ENCODE measurements around the gene DLG2.
"Not testable (repeated sequence)": the region's sequence is repeated elsewhere in the genome, so short reads cannot be mapped to it uniquely, and the experiment has no call there.

The DLG2 gene

GRCh38 chr11:84799112-84799511, 828.0 kb downstream of the DLG2 start:
- TF ChIP-seq, protein P1, sequence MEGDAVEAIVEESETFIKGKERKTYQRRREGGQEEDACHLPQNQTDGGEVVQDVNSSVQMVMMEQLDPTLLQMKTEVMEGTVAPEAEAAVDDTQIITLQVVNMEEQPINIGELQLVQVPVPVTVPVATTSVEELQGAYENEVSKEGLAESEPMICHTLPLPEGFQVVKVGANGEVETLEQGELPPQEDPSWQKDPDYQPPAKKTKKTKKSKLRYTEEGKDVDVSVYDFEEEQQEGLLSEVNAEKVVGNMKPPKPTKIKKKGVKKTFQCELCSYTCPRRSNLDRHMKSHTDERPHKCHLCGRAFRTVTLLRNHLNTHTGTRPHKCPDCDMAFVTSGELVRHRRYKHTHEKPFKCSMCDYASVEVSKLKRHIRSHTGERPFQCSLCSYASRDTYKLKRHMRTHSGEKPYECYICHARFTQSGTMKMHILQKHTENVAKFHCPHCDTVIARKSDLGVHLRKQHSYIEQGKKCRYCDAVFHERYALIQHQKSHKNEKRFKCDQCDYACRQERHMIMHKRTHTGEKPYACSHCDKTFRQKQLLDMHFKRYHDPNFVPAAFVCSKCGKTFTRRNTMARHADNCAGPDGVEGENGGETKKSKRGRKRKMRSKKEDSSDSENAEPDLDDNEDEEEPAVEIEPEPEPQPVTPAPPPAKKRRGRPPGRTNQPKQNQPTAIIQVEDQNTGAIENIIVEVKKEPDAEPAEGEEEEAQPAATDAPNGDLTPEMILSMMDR (IDR thresholded peaks at IDR 0.05; ENCODE audit: low read depth, low read length): no peak
- no peak overlapping the region for H3K4me3 ChIP-seq (ENCODE audit: low read depth, low read length)

DNA sequence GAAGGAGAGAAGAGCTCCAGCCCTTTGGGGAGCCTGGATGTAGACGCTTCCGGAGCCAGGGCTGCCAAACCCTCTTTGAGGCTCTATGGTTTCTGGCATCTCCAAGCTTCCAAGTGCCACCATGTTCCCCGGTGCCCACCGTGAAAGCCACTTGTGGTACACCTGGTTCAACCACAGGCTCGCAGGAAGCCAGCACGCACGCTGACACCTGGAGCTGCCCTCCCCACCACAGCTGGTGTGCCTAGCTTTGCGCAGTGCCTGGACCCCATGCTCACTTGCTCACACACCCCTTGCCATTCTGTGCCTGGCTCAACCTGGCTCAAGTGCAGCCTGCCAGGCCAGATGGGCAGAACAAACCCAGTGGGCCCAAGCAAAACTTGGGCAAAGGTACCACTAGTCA, 831.4 kb downstream of the DLG2 start:
- TF ChIP-seq, protein P1 (IDR thresholded peaks at IDR 0.05; ENCODE audit: low read depth, low read length): no peak
- H3K4me3 ChIP-seq (ENCODE audit: low read depth, low read length): no peak overlapping the region

DNA sequence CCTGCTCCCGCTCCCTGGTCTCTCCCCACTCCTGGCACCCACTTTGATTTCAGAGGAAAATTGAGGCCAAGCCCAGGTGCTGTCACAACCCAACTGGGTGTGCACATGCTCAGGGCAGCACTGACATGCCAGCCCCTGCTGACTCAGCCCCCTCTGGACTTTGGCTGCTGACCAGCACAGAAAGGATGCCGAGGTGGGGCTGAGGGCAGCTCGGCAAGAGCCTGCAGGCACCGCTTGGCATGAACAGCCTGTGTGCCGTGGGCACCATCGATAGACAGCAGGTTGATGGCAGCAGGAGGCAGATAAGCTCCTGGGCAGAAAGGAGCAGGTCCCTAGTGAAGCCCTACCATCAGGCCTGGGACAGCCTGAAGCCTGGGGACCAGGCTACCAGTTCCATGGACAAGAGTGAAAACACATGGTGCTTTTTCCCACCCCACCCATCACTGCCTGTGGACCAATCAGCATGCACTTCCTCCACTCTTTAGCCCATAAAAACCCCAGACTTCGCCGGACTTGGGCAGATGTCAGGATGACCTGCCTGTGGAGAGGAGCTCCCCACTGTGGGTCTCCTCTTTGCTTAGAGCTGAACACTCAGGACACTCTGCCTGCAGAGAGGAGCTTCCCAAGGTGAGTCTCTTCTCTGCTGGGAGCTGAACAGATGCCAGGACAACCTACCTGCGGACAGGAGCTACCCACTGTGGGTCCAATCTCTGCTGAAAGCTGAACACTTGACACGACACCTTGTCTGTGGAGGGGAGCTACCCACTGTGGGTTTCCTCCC, 832.3 kb downstream of the DLG2 start:
- TF ChIP-seq, protein P1 (IDR thresholded peaks at IDR 0.05; ENCODE audit: low read depth, low read length): no peak

DNA sequence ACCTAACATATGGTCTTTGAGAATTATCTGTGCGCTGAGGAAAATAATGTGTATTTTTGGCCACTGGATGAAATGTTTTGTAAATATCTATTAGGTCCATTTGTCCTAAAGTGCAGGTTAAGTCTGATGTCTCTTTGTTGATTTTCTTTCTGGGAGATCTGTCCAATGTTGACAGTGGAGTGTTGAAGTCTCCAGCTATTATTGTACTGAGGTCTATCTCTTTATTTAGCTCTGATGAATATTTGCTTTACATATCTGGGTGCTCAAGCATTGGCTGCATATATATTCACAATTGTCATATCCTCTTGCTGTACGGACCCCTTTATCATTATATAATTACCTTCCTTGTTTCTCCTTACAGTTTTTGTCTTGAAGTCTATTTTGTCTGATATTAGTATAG, 833.8 kb downstream of the DLG2 start:
- no peak overlapping the region for H3K4me3 ChIP-seq (ENCODE audit: low read depth, low read length)
- TF ChIP-seq, protein P1 (IDR thresholded peaks at IDR 0.05; ENCODE audit: low read depth, low read length): no peak

More for the DNA sequence above, 832.3 kb downstream of the DLG2 start:
- H3K4me3 ChIP-seq (ENCODE audit: low read depth, low read length): no peak overlapping the region

- H3K4me3 ChIP-seq (ENCODE audit: low read depth, low read length): no peak overlapping the region
- TF ChIP-seq, protein P1 (IDR thresholded peaks at IDR 0.05; ENCODE audit: low read depth, low read length): no peak
Observed at GRCh38 chr11:84790849-84791427, 836.2 kb downstream of the DLG2 start.

- TF ChIP-seq, protein P1 (IDR thresholded peaks at IDR 0.05; ENCODE audit: low read depth, low read length): no peak
- no peak overlapping the region for H3K4me3 ChIP-seq (ENCODE audit: low read depth, low read length)
Observed at GRCh38 chr11:84788220-84788619, 838.9 kb downstream of the DLG2 start.

DNA sequence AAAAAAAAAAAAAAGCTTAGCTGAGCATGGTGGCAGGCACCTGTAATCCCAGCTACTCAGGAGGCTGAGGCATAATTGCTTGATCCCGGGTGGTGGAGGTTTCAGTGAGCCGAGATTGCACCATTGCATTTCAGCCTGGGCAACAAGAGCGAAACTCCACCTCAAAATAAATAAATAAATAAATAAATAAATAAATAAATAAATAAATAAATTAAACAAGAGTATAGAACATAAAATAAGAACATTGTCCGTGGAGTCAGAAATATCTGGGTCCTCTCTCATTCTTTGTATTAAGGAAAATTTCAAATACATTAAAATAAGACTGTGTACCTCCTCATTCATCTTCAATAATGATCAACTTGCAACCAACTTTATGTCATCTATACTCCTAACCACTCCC, 843.0 kb downstream of the DLG2 start:
- not testable (repeated sequence) for H3K4me3 ChIP-seq (ENCODE audit: low read depth, low read length)

Data from WI38 (cell line).